Prostate gland (tissue), 2 donors: ENCODE data around the gene HJURP. TPM values are rescaled to one million over a fixed set of nuclear protein-coding genes. Genes with fewer than 3 reads are reported as not detected.

ENCODE experiments used
- DNase-seq: peaks from one replicate; pipeline ENCODE4 v3.0.0-alpha.2; 2019; ENCODE audit warnings: low spot score
- H3K27ac ChIP-seq, 2 donors: fragments of 200-600 bp; sonication (generic); 2 replicates each; pipeline ENCODE4 v1.5.1; 2017 to 2019
- H3K27me3 ChIP-seq: fragments of 200-600 bp; sonication (generic); replicated peaks from 2 replicates; pipeline ENCODE4 v1.5.1; 2019; ENCODE audit not compliant: insufficient read depth
- H3K36me3 ChIP-seq, 2 donors: fragments of 200-600 bp; sonication (generic); 1 replicate in 1 of 2; 2 replicates in 1 of 2; pipeline versions ENCODE4 v1.5.1 to v1.8.1; 2017 to 2019
- H3K4me1 ChIP-seq: fragments of 200-600 bp; sonication (generic); replicated peaks from 2 replicates; pipeline ENCODE4 v1.5.1; 2019
- H3K4me3 ChIP-seq, 2 donors: fragments of 200-600 bp; sonication (generic); 2 replicates each; pipeline ENCODE4 v1.5.1; 2017 to 2019
- H3K9me3 ChIP-seq: fragments of 200-600 bp; sonication (generic); 2 replicates; pipeline ENCODE4 v1.5.1; 2017
- POLR2A ChIP-seq: fragments of 450-650 bp; IDR thresholded peaks from one replicate; pipeline ENCODE4 v1.6.1; 2016; ENCODE audit warnings: antibody characterized with exemption, mild to moderate bottlenecking
- POLR2AphosphoS5 ChIP-seq: sonication (generic); formaldehyde crosslinking; IDR thresholded peaks from one replicate; pipeline ENCODE4 v1.6.1; 2017; ENCODE audit warnings: antibody characterized with exemption
- WGBS: methylation state at CpG from one replicate; pipeline ENCODE4 v1.1.5; 2018; 5-methylcytosine and 5-hydroxymethylcytosine counted together
- intact Hi-C: fragments of 100-400 bp; cut with DNase I; formaldehyde crosslinking; loops from one replicate; pipeline ENCODE4 v1.14.2; 2022
- total RNA-seq, 2 donors: library from RNA; depleted of rRNA; stranded (reverse); fragments of >200 nt; gene quantifications; one replicate each; pipeline ENCODE4 v1.1.0, GENCODE V29; 2016
- TF ChIP-seq, protein P1 (sequence below), 4 experiments: fragments of 200-600 bp in 2 of 4; fragments of 450-650 bp in 2 of 4; sonication (generic) in 2 of 4; IDR thresholded peaks; 1 replicate in 3 of 4; 2 replicates in 1 of 4; pipeline ENCODE4 v1.5.1; 2016 to 2019; ENCODE audit warnings: antibody characterized with exemption in 4 of 4, mild to moderate bottlenecking in 2 of 4, moderate library complexity in 2 of 4

The HJURP gene
- total RNA-seq, 2 donors from 2014 or later, result 1.7 to 4.2 TPM

DNA sequence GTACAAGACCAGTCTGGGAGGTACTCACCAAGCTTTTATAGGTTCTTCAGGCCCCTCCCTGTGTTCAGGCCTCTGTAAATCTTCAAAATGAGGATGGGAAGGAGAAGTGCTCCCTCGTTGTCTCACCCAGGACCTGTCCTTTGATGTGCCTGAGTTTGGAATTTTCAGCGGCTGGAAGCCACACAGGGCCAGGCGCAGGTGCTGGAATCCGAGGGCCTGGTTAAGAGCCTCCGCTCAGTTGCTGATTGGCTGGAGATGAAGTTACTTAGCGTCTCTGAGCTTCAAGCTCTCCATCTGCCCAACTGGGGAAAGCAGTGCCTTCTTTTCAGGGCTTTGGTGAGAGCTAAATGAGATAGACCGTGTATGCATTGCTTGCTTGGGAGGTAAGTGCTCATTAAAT is 30.0 kb downstream of the HJURP start:
- no peak for DNase-seq
- H3K9me3 ChIP-seq, result no peaks in the 10 kb centered on the region
- intact Hi-C loops, result no loop called here
- no peak overlapping the region for H3K4me3 ChIP-seq
- H3K4me1 ChIP-seq, result no peaks in the 10 kb centered on the region
- no peaks in the 10 kb centered on the region for H3K36me3 ChIP-seq
- no peaks in the 10 kb centered on the region for H3K27me3 ChIP-seq
- H3K27ac ChIP-seq, result no peak overlapping the region
- TF ChIP-seq POLR2A (no peak), POLR2AphosphoS5 (no peak)
- TF ChIP-seq, protein P1, sequence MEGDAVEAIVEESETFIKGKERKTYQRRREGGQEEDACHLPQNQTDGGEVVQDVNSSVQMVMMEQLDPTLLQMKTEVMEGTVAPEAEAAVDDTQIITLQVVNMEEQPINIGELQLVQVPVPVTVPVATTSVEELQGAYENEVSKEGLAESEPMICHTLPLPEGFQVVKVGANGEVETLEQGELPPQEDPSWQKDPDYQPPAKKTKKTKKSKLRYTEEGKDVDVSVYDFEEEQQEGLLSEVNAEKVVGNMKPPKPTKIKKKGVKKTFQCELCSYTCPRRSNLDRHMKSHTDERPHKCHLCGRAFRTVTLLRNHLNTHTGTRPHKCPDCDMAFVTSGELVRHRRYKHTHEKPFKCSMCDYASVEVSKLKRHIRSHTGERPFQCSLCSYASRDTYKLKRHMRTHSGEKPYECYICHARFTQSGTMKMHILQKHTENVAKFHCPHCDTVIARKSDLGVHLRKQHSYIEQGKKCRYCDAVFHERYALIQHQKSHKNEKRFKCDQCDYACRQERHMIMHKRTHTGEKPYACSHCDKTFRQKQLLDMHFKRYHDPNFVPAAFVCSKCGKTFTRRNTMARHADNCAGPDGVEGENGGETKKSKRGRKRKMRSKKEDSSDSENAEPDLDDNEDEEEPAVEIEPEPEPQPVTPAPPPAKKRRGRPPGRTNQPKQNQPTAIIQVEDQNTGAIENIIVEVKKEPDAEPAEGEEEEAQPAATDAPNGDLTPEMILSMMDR (IDR thresholded peaks at IDR 0.05), result no peak
- 70% methylated on average over 7 of the region's 7 CpGs for WGBS

- DNase-seq, result no peak
- H3K36me3 ChIP-seq, result no peaks in the 10 kb centered on the region
- no peaks in the 10 kb centered on the region for H3K27me3 ChIP-seq
- H3K4me3 ChIP-seq, result no peak overlapping the region
- 89% methylated on average over 8 of the region's 8 CpGs for WGBS
- H3K4me1 ChIP-seq, result no peaks in the 10 kb centered on the region
- no peak overlapping the region for H3K27ac ChIP-seq
- intact Hi-C loops, result no loop called here
- no peak for TF ChIP-seq POLR2A
- no peaks in the 10 kb centered on the region for H3K9me3 ChIP-seq
Measured at GRCh38 chr2:233823731-233824121, 30.6 kb downstream of the HJURP start.

- no peaks in the 10 kb centered on the region for H3K9me3 ChIP-seq
Measured at GRCh38 chr2:233822781-233823730, 31.3 kb downstream of the HJURP start.

GRCh38 chr2:233822101-233822771 is 32.1 kb downstream of the HJURP start:
- no peak for DNase-seq
- Histone ChIP-seq H3K27ac (no peak overlapping the region), H3K4me1 (no peaks in the 10 kb centered on the region), H3K4me3 (no peak overlapping the region), H3K36me3 (no peaks in the 10 kb centered on the region), H3K27me3 (no peaks in the 10 kb centered on the region), H3K9me3 (no peaks in the 10 kb centered on the region)
- 93% methylated on average over 21 of the region's 21 CpGs for WGBS
- TF ChIP-seq POLR2A (no peak), POLR2AphosphoS5 (no peak)
- TF ChIP-seq, protein P1 (IDR thresholded peaks at IDR 0.05), result no peak
- intact Hi-C loops, result no loop called here

More at GRCh38 chr2:233822781-233823730, 31.3 kb downstream of the HJURP start:
- no peak overlapping the region for H3K4me3 ChIP-seq
- no peaks in the 10 kb centered on the region for H3K36me3 ChIP-seq
- TF ChIP-seq POLR2A, result no peak
- TF ChIP-seq, protein P1 (IDR thresholded peaks at IDR 0.05), result no peak
- TF ChIP-seq POLR2AphosphoS5, result no peak
- no peak for DNase-seq
- no peaks in the 10 kb centered on the region for H3K27me3 ChIP-seq
- intact Hi-C loops, result no loop called here
- no peaks in the 10 kb centered on the region for H3K4me1 ChIP-seq
- 81% methylated on average over 25 of the region's 25 CpGs for WGBS
- H3K27ac ChIP-seq, result no peak overlapping the region

- TF ChIP-seq POLR2A (no peak), POLR2AphosphoS5 (no peak)
- TF ChIP-seq, protein P1 (IDR thresholded peaks at IDR 0.05), result no peak
- 87% methylated on average over 8 of the region's 8 CpGs for WGBS
- intact Hi-C loops, result no loop called here
Measured at GRCh38 chr2:233821709-233822100, 32.6 kb downstream of the HJURP start.

More at GRCh38 chr2:233821709-233822100, 32.6 kb downstream of the HJURP start:
- Histone ChIP-seq H3K4me3 (no peak overlapping the region), H3K36me3 (no peaks in the 10 kb centered on the region), H3K27me3 (no peaks in the 10 kb centered on the region), H3K9me3 (no peaks in the 10 kb centered on the region), H3K27ac (no peak overlapping the region), H3K4me1 (no peaks in the 10 kb centered on the region)
- DNase-seq, result no peak
